SK-N-SH treated with all-trans-retinoic acid at 6 μM for 48 hours (cell line): Measurements from ENCODE around the gene BOLA3.

Experiments used
- BACH2 ChIP-seq: fragments of 250-450 bp; sonication (Bioruptor Pico); IDR thresholded peaks from 2 replicates; pipeline ENCODE4 v1.9.0; 2021; ENCODE audit warnings: mild to moderate bottlenecking, borderline replicate concordance
- GLIS3 ChIP-seq: fragments of 250-450 bp; sonication (Bioruptor Pico); IDR thresholded peaks from 2 replicates; pipeline ENCODE4 v1.5.0; 2020; ENCODE audit warnings: mild to moderate bottlenecking, moderate library complexity
- SNAI2 ChIP-seq: fragments of 250-450 bp; sonication (Bioruptor Pico); IDR thresholded peaks from 2 replicates; pipeline ENCODE4 v1.5.0; 2020; ENCODE audit warnings: mild to moderate bottlenecking, moderate library complexity
- TCF4 ChIP-seq: fragments of 250-450 bp; sonication (Bioruptor Pico); IDR thresholded peaks from 2 replicates; pipeline ENCODE4 v1.8.0; 2021; ENCODE audit warnings: mild to moderate bottlenecking, moderate library complexity, borderline replicate concordance
- TF ChIP-seq, protein P1 (sequence below): fragments of 250-450 bp; sonication (Bioruptor Pico); IDR thresholded peaks from 2 replicates; pipeline ENCODE4 v1.8.0; 2020; ENCODE audit warnings: mild to moderate bottlenecking, moderate library complexity, borderline replicate concordance

DNA sequence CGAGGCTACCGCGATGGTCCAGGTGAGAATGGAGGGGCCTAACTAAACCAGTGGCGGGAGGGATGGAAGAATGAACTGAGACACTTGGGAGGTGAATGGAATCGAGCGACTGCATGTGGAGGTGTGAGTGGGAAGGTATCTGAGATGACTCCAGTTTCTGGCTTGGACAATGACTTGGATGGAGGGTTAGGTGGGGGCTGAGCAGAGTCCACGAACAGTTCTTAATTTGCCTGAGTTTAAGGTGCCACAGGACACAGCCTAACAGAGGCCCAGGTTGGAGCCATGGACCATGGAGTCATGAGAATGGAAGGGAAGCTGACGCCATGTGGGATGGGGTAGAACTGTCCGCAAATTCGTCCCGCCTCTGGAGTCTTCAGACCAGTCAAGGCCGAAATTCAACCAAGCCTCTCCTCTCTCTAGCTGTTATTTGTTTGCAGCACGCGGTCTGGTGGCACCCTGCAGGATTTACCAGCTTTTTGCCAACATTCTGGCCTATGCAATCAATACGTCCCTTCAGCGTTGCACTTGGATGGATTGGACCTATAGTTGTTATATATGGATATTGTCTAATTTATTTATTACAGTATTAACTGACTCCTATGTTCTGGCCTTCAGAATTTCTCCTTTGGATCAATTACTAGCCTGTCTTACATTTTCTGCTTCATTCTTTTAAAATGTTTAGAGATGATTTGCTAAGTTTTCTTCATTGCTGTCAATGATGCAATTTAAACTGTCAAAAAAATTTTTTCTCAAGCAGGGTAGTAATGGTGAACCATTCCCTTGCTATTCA lies 940 bp upstream of the BOLA3 start:
- TF ChIP-seq, protein P1, sequence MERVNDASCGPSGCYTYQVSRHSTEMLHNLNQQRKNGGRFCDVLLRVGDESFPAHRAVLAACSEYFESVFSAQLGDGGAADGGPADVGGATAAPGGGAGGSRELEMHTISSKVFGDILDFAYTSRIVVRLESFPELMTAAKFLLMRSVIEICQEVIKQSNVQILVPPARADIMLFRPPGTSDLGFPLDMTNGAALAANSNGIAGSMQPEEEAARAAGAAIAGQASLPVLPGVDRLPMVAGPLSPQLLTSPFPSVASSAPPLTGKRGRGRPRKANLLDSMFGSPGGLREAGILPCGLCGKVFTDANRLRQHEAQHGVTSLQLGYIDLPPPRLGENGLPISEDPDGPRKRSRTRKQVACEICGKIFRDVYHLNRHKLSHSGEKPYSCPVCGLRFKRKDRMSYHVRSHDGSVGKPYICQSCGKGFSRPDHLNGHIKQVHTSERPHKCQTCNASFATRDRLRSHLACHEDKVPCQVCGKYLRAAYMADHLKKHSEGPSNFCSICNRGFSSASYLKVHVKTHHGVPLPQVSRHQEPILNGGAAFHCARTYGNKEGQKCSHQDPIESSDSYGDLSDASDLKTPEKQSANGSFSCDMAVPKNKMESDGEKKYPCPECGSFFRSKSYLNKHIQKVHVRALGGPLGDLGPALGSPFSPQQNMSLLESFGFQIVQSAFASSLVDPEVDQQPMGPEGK, result no peak
- TF ChIP-seq BACH2 (no peak), GLIS3 (no peak), TCF4 (CRISPR knock-in tag) (no peak), SNAI2 (CRISPR knock-in tag) (no peak)
